HG02885 (cell line): ENCODE data around the gene DMRT2.

ENCODE experiments used
- ATAC-seq: cut with Tn5 transposase; IDR thresholded peaks from one replicate; pipeline ENCODE4 v1.9.1; 2021; ENCODE audit warnings: mild to moderate bottlenecking; ENCODE audit not compliant: unreplicated experiment, poor library complexity

DMRT2 gene

GRCh38 chr9:1050125-1050895 lies at the start of gene DMRT2:
Gene DMRT2 (plus strand): TSS chr9:1050357. CDS start chr9:1051614, 1,257 bp downstream.
- ATAC-seq: peak; percentile 75

DNA sequence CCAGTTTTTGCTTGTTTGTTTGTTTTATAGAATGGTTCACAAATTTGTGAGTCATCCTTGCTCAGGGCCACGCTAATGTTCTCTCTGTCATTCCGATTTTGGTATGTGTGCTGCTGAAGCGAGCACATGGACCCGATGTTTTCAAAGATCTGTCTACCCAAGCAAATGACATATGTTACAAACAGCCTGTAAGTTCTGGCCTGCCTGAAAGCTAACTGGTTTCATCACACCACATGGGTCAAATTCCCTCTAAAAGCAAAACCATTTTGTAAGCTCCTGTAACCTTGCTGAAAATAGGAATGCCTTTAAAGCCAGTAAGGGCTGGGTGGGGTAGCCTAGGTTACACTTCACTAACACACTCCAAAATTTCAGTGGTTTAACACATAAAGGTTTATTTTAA lies 48.3 kb upstream of the DMRT2 start:
- ATAC-seq: no peak

GRCh38 chr9:1002678-1003077 lies 47.5 kb upstream of the DMRT2 start:
- no peak for ATAC-seq

DNA sequence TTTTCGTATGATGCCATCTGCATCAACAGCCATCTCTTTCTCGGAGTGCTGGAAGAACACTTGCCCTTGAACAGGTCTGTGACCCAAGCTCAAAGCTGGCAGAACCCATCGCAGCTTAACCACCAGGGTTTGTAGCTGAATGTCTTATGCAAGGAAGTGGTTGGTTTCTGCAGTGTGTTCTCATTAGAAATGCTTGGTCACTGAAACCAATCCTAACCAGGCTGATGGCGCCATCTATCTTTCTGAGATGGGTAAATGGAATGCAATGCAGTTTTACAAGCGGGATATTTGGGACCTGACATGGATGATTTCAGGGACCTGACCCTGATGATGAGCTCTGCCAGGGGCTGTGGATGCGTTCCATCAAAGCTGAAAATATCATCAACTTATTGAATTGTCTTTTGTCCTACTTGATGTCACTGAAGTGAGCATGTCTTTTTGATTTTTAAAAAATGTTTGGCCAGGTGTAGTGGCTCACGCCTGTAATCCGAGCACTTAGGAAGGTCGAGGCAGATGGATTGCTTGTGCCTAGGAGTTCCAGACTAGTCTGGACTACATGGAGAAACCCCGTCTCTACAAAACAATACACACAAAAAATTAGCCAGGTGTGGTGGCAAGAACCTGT lies 45.0 kb upstream of the DMRT2 start:
- ATAC-seq: peak; percentile 60

GRCh38 chr9:1007312-1007711 lies 42.8 kb upstream of the DMRT2 start:
- ATAC-seq: no peak

GRCh38 chr9:1008216-1008615 lies 41.9 kb upstream of the DMRT2 start:
- ATAC-seq: no peak

DNA sequence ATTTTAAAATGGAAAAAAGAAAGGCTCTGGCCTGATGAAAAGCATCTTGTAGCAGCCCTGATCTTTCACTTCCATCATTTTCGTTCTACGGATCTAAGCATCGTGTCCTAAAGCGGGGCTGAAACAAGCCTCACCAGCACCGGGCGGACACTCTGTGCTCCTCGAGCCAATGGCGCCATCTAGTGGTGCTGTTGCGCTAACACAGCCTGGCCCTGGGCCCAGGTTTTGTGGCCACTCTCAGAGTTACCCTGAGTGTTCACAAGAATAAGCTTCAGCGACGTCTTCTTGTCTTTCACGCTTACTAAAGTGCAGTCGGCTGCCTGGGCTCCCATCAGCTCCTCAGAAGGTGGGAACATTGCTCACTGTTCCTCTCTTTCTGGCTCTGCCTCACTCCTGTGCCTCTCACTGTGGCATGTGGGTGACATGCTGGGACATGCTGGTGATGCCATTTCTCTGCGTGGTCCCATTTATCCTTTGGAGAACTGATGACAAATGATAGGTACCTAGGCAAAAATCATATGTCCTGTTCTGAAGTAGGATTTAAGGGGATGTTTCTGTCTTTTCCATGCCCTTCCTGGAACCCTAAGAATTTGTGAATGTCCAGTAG lies 41.0 kb upstream of the DMRT2 start:
- ATAC-seq: peak; percentile 95

DNA sequence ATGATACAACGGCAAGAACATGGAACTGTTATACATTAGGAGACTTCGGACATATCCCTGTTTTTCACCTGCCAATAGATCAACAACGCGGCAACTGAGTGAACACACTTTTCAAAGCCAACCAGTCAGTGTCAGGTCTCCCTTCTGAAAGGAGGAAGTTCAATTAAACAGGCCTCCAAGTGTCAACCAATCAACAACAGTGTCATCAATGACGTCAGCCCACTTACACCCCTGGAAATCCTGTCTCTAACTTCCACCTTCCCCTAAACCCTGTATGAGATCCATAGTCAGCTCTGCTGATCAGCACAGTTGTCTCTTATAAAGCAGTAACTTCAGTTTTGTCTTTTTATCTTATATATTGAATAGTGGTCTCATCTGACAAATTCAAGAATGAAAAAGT lies 37.1 kb upstream of the DMRT2 start:
- ATAC-seq: no peak

GRCh38 chr9:1014225-1014624 lies 35.9 kb upstream of the DMRT2 start:
- ATAC-seq: no peak

DNA sequence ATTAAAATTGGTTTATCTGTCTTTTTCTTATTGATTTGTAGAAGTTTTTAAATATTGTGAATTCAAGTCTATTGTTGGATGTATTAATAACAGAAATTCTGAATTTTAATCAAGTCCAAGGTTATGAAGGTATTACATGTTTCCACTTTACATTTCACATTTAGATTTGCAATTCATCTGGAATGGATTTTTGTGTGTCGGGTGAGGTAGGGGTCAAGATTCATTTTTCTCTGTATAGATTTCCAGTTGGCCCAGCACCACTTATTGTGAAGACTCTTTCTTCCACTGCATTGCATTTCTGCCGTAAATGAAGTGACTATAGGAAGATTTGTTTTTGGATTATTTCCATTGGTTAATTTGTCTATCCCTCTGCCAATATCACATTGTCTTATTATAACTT lies 35.5 kb upstream of the DMRT2 start:
- no peak for ATAC-seq

DNA sequence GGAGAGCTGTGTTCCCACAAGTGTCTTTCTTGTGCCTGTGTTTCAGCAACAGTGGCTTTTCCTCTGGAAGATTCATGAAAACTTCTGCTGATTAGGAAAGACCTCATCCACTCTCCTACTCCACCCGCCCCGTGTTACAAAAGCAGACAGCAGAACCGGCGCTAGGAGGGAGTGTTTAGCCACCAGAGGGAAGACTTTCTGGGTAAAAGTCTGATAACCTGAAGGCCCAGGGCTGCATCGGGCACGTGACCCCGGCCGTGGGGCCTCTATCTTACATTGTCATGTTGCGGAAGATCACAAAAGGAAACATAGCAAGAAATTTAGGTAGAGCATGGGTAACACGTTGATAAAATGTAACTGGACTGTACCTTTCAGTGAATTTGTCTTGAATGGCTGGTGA lies 32.0 kb upstream of the DMRT2 start:
- peak; percentile 47 for ATAC-seq

GRCh38 chr9:1024112-1024511 lies 26.0 kb upstream of the DMRT2 start:
- ATAC-seq: no peak

DNA sequence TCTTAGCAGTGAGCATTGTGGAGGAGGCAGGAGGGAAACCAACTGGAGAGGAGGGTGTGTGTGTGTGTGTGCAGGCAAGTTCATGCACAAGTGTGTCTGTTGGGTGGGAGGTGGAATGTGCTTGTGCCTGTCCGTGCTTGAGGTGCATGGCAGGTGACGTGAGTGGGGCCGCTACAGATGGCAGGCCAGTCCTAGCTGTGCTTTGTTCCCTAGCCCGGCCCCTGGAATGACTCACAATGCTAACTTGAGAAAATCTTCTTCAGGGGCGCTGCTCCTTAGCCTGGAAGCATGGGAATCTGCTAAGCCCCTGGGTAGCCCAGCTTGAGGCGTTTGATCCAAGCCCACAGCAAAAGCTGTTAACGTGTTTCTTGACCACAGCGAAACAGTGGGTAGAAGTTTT lies 25.0 kb upstream of the DMRT2 start:
- no peak for ATAC-seq

GRCh38 chr9:1026219-1026618 lies 23.9 kb upstream of the DMRT2 start:
- ATAC-seq: no peak

DNA sequence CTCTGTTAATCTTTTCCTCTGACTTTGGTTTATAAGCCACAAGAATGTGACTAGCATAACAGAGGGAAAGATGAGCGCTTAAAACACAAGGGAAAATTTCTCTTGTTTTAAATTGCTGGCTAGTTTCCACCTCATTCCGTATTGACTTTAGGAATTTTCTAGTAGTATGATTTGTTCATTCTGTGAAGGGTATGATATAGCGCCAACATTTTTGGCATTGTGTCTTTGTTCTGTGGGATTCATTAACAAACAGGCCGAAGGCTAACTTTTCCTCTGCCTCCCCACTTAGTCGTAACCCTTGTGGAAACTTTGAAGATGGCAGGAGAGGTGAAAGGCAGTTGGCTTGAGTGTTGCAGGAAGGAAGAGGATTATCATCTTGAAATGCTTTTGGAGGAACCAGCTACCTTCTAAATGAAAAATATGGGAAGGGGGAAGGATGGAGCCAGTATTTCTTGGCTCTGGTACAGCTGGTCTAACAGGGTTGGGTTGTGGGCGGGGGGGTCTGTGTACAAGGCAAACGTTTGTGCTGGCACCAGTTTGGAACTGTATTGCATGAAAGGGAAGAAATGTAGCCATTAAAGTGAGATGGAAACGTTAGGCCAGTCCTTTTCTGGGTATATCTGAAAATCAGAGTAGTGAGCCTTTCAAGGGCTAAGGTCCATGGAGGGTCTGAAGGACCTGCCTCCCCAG lies 21.5 kb upstream of the DMRT2 start:
- ATAC-seq: no peak

- ATAC-seq: no peak
Observed at GRCh38 chr9:1031951-1032601, 18.1 kb upstream of the DMRT2 start.

GRCh38 chr9:1034271-1034670 lies 15.9 kb upstream of the DMRT2 start:
- no peak for ATAC-seq

DNA sequence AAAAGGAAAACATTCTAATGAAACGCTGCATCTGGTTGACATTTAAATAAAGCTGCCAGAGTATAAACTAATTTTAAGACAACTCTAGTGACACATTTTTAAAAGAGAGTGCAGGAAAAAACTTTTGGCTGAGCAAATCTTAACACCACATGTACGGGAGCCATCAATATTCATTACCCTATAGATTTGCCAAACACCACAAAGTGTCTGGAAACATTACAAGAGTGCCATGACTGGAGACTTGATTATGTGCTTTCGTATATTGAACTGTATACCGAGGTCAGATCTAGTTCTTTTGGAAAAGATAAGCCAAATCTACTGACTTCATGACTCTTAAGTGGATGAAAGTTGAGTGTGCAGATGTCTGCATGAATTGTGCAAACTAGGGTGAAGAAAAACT lies 10.6 kb upstream of the DMRT2 start:
- ATAC-seq: no peak

- no peak for ATAC-seq
Observed at GRCh38 chr9:1042466-1042865, 7.7 kb upstream of the DMRT2 start.

DNA sequence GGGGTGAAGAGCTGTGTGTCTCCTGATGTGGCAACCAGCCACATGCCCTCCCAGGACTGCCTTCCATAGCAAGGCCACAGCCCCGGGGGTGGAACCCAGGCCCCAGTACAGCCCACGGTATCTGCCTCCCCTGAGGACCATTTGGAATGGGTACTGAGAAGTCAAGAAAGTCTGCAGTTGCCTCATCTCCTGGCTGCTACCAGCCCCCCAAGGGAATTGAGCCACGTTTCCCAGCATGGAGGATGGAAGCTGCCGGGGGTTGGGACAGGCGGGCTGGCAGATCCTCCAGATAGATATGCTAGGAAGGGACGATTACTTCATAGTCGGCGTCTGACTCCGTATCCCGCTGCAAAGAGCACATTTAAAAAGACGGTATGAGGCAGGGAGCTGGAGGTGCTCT lies 5.5 kb upstream of the DMRT2 start:
- ATAC-seq: no peak
